Endometrium (tissue), 2 donors: ENCODE data around the gene ZNF749.
A peak's percentile ranks its signal among the peaks of the same experiment; 100 is the strongest.
"Not testable (repeated sequence)": the region's sequence is repeated elsewhere in the genome, so short reads cannot be mapped to it uniquely, and the experiment has no call there.

Experiments used
- FAIRE-seq: peaks from 2 replicates; lab custom pipeline; 2012; peaks lifted over from hg19 to GRCh38; lab: Jason Lieb, UNC
- donor health status: control.
- donor health status: control.

ZNF749 gene

DNA sequence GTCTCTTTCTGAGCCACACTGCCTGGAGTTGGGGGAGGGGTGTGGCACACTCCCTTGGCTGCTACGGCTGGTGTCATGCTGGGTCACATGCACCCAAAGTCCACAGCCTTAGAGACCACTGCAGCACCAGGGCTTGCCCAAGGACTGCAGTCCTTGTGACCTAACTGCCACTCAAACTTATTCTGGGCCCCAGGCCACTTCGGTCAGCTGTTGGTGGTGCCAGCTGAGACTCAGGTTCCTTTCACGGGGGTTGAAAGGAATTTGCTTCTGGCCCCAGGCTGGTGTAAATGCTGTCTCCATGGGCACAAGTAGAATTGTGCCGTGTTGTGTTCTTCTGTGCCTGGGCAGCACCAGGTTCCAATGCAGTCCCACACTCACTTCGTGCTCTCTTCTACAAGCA is 31.4 kb downstream of the ZNF749 start:
- no peak for FAIRE-seq

DNA sequence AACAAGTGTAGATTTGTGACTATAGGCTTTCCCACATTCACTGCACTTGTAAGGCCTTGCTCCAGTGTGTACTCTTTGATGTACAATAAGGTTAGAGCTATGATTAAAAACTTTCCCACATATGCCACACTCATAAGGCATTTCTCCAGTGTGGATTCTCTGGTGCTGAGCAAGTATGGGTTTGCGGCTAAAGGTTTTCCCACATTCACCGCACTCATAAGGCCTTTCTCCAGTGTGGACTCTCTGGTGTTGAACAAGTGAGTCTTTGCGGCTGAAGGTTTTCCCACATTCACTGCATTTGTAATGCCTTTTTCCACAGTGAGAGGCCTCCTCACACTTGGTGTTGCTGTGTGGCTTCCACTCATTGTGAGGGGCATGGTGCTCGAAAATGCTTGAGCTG is 38.5 kb downstream of the ZNF749 start:
- FAIRE-seq = no peak

GRCh38 chr19:57477191-57478008 is 42.3 kb downstream of the ZNF749 start, which contains the start of gene ZNF772:
TSS of gene ZNF772 (minus strand) at chr19:57477566. CDS start at chr19:57477309, 257 bp downstream.
- FAIRE-seq = peak; percentile 82

DNA sequence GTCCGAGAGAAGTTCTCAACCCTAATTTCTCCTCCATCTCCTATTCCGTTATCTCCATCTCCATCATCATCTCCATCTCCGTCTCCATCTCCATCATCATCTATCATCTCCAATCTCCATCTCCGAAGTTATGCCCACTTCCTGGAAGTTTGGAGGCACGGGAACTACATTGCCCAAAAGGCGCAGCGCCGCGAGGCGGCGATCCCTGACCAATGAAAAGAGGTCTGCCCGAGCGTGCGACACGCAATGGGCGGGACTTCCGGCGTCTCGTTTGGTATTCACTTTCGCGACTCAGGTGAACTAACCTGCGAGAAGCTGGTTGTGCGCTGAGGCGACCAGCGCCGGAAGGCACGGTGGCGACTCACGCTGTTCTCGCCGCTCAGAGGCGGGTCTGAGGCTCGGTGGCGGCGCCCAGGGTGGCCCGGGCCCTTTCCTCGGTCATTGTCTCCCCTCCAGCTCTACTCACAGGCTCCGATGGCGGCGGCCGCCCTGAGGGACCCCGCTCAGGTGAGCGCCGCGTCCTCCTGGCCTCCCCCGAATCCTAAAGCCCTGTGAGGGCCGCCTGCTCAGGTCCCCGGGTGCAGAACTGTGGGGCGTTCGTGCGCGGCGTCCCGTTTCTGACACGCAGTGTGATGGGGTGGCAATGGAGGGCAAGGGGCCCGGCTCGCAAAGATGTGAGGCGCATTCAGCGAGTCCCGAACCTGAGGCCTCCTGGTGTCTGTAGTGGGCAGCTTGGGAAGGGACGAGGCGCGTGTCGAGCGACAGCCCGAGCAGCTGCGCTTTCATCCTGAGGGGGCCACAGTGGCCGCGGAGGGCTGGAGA is 52.6 kb downstream of the ZNF749 start, which contains the start of gene ZNF419:
ZNF419 (plus strand) TSS at position 274 of the 822 bp plus-strand sequence; CDS start at position 475, 201 bp downstream.
- peak; percentile 72 for FAIRE-seq

DNA sequence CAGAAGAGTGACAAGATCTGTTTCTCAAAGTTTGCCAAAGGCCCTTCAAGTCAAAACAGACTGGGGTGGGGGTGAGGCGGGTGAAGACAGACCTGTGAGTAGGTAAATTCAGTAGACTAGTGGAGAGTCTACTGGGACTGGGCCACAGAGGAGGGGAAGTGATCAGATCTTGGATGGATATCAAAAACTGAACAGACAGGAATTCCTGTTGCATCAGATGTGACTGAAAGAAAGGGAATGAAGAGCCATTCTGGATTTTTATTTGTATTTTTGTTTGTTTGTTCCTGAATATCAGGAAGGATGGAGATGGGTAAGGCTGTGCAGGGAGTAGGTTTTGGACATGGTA is 53.1 kb downstream of the ZNF749 start:
- not testable (repeated sequence) for FAIRE-seq
